HG03354 (cell line): ENCODE results near the gene NEUROG1.
"Not testable (repeated sequence)": the region's sequence is repeated elsewhere in the genome, so short reads cannot be mapped to it uniquely, and the experiment has no call there.

ENCODE experiments used
- ATAC-seq: cut with Tn5 transposase; IDR thresholded peaks from one replicate; pipeline ENCODE4 v1.9.1; 2021; ENCODE audit warnings: mild to moderate bottlenecking; ENCODE audit not compliant: unreplicated experiment, poor library complexity, severe bottlenecking

The NEUROG1 gene

DNA sequence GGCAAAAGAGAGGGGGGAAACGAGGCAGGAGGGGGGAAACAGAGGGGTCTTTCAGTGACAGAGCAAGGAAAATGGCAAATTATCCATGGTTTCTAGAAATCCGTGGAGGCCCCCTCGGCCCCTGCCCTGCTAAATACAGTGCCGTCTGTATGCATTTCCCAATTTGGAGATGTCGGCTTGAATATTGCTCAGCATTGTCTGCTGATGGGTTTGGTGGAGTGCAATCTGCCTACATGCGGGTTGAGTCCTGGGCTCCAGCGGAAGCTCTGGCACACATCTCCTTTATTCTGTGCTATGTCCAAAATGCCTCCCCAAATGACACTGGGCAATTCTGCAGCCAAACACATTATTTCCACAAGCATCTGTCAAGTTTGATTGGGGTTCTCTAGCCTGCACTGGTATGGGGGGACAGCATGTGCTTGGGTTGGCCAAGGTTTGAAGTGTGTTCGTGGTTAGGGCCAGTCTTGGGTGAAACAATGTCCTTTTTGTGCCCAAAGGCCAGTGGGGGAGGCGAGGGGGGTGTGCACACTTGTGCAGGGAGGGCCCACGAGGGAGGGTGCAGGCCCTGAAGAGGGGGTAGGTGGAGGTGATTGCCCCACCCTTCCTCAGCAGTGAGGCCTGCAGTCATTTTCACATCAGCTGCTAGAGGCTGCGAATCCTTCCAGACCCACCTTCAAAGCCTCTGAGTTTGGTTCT is 6.2 kb upstream of the NEUROG1 start:
- ATAC-seq: no peak

DNA sequence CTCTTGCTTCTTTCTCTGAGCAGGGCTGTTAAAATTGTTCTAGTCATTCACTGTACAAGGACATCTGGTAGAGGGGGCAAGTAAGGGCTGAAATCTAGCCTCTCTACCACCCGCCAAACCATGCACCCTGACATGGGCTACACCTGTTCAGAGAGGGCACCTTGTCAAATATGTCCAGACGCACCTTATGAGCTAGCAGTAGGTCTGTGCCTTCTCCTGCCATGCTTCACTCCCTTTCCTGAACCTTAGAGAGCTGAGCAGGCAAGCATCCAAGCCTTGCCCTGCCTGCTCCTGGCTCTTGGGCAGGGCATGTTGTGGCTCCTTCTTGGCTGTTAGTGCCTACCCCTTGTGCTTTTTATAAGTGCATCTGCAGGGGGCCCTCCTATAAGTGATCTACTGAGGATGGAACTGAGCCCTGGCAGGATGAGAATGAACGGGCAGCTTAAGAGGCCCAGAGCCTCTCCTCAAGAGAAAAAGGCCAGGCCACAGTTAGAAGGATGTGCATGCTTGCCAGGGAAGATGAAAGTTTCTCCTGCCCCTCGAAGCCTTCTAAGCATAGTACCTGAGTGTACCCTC is 3.8 kb upstream of the NEUROG1 start:
- ATAC-seq: no peak

DNA sequence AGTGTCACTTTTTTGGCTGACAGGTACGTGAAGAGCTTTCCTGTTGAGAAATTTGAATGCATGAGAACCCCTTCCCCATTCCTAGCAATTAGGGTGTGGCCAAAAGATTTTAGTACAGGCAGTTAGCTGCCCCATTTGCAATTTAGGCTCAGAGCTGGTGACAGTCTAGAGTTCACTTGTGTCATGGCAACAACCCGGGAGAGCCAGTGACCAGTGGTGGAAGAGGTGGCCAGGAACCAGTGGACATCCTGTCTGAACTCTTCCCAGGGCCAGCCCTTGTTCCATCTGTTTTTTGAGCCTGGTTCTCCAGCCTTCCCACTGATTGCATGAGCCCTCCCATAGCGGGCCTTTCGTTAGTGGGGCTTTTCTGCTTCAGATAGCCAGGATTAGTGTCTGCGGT is 2.5 kb upstream of the NEUROG1 start:
- ATAC-seq: no peak

DNA sequence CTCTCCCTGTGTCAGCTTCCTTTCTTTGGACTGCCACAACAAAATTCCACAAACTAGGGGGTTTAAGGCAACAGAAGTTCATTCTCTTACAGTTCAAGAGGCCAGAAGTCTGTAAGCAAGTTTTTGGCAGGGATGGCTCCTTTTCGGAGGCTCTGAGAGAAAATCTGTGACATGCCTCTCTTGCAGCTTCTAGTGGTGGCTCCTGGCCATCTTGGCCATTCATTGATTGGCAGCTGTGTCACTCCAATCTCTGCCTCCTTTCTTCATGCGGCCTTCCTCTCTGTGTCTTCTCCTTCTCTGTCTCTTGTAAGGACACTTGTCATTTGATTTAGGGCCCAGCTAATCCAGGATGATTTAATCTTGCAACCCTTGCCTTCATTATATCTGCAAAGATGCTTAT is 2.0 kb upstream of the NEUROG1 start:
- ATAC-seq: no peak

DNA sequence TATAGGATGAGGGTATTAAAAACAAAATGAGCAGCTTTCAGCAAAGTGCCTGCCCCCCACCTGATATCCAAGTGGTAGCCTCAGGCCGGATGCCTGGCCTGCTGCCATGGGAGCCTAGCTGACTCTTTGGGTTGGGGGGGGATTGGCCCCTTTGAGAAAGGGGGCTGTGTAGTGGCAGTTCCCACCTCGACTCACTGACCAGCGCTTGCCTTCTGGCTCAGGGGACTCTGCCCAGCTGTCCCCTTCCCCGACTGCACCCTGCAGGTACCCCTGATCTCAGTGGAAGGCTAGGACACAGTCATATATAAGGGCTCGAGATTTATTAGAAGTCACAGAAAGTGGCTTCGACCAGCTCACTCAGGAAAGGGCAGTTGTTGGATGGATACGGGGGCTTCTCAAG is 1.5 kb upstream of the NEUROG1 start:
- ATAC-seq: no peak

DNA sequence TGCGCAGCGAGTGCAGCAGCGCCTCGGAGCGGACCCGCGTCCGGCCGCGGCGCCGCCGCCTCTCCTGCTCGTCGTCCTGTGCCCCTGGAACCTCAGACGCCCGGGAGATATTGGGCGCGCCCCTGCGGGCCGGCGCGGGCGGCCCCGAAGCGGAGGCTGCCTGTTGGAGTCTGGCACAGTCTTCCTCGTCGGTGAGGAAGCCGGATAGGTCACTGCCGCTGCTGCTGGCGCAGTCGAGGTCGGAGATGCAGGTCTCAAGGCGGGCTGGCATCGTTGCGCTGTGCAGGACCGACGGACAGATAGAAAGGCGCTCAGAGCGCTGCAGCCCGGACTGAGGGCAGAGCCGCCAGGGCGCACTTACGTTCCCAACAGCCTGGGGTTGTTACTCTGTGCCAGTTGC is 344 bp downstream of the NEUROG1 start:
- ATAC-seq: no peak

DNA sequence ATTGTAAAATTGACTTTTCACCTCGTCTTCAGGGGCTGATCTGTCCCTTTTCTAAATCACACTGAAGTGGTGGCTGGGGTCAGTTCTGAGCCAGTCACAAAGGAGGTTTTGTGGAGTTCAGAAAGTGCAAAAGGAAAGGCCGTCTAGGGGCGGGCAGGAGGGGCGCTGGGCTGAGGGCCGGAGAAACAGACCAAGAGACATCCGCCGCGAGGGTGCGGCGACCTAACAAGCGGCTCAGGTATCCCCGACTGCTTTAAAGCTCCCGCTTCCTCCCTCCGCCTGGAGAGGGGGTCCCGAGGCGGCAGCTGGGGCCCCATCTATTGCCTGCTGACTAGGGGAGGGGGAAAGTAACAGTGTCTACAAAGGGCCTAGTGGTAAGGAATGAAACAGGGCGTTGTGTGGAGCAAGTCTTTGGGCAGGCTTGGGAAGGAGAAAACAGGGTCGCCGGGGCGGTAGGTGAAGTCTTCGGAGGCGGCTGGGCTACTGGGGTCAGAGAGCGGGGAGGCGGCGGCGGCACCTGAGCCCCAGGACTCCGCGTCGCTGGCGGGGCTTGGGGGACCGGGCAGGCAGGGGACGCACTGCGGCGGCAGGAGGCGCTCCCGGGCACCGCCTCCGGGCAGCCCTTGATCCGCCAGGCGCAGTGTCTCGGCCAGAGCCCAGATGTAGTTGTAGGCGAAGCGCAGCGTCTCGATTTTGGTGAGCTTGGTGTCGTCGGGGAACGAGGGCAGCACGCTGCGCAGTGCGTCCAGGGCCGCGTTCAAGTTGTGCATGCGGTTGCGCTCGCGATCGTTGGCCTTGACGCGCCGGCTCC is 950 bp downstream of the NEUROG1 start:
- ATAC-seq: no peak

DNA sequence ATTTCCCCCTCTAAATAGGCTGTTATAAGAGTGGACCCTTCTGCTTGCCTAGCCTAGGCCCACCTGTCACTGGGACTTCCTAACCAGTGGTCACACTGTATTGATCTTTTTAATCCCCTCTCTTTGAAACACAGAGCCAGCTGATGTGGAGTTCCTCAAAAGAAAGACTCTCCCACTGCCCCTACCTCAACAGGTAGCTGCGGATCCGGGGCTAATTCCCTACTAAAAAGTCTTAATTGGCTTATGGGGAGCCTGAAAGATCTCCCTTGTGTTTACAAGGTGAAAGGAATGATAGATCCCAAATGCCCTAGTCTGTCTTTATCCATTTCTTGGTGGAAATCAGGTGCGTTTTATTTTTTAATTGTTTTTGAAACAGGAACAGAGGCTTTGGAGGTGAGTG is 2.0 kb downstream of the NEUROG1 start:
- ATAC-seq: no peak

DNA sequence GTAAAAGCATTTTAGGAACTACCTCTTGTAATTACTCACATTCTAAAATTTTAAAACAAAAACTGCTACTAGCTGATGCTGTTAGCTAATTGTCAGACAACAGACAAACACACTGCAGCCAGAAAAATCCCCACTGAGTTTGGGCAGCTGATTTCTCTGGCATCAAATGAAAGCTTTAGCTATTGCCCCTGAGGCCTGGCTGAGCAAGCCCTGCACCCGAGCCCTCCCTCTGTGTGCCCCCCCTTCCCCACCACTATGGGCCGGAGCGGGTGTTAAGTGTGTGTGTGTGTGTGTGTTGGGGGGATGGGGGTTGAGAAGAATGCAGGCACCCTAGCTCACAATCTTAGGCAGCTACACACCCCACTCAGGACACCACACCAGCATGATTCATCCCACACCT is 2.4 kb downstream of the NEUROG1 start:
- ATAC-seq: no peak

DNA sequence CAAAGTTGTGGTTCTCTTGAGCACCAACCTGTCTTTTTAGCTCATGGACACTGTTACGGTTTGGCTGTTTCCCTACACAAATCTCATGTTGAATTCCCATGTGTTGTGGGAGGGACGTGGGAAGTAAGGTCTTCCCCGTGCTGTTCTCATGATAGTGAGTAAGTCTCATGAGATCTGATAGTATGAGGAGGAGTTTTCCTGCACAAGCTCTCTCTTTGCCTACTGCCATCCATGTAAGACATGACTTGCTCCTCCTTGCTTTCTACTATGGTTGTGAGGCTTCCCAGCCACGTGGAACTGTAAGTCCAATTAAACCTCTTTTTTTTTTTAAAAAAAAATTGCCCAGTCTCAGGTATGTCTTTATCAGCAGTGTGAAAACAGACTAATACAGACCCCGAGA is 6.2 kb downstream of the NEUROG1 start:
- ATAC-seq: not testable (repeated sequence)

DNA sequence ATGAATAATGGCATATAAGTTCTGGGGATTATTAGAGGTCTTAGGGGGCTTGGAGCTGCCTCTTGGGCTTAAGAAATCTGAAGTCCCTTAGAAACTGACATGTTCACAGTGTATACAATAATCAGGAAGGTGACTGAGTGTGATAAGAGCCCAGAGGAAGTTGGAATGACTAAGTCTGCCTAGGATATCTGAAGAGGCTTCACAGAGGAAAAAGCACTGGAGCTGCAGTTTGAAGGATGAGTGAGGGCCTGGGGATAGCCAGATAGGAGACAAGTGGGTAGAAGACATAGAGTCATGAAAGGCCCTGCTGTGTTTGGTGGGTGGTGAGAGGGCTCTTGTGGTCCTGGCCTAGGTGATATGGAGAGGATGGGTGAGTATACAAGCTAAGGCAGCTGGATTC is 8.8 kb downstream of the NEUROG1 start:
- ATAC-seq: no peak

DNA sequence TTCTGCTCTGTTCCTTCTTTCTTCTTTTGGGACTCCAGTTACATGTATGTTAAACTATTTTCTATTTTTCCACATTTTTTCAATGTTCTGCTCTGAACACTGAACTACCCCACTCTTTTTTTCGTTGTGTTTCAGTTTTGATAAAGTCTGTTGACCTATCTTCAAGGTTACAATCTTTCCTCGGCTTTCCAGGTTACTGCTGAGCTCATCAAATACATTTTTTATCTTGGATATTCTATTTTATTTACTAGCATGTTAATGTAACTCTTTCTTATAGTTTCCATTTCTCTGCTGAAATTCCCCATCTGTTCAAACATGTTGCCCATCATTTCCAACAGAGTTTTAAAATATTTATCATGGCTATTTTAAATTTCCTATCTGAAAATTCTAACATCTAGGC is 13.8 kb downstream of the NEUROG1 start:
- ATAC-seq: no peak

DNA sequence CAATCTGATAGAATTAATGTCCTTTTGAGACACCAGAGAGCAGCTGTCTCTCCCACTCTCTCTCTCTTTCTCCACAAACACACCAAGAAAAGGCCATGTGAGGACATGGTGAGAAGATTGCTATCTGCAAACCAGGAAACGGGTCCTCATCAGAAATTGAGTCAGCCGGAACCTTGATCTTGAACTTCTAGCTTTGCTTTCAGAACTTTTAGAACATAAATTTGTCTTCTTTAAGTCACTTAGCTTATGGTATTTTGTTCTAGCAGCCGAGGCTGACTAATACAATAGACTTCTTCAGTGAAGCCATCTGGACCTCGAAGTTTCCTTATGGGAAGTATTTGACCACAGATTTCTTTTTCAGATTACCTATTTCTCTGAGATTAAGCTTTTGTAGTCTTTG is 18.1 kb downstream of the NEUROG1 start:
- ATAC-seq: no peak

DNA sequence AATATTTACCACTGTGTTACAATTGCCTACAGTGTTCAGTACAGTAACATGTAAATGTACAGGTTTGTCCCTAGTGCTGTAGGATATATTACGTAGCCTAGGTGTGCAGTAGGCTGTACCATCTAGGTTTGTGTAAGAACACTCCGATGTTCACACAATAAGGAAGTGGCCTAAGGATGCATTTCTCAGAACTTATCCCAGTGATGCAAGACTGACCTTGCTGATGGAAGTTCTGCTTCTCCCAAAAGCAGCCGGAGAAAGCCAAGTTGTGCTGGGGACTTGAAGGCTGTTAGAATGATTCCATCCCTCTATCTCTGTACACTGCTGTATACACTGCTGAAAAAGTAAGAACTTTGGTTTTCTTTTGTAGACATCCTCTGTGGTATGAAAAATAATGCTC is 21.6 kb downstream of the NEUROG1 start:
- no peak for ATAC-seq

DNA sequence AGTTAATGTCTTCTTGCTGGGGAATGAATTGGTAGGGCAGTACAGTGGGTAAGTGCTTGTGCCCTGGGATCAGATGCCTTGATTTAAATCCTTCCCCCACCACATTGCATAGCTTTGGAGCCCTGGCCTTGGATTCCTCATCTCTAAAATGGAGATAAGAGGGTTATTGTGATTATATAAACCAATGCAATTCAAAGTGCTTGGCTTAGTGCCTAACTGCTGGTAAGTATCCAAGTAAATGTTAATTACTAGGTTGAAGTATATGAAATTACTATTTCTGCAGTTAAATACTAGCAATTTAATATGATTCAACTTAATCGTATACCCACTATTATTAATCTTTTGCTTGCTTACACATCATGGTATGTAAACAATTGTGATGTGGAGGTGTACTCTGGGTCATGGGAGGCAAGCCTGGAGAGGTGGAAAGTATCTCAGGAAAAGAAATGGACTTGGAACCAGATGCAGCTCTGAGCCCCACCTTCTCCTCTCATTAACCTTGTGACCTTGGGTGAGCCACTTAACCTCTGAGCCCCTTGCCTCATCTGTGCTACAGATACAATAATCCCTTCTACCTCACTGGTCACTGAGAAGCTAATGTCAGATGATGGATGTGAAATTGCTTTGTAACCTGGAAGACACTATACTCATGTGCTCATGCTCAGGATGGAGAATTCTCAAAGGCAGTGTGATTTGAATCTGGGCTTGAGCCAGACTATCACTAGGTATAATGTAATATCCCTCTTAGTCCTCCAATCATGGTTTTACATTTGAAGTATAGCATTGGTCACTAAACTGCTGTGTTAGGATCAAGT is 23.8 kb downstream of the NEUROG1 start:
- no peak for ATAC-seq

DNA sequence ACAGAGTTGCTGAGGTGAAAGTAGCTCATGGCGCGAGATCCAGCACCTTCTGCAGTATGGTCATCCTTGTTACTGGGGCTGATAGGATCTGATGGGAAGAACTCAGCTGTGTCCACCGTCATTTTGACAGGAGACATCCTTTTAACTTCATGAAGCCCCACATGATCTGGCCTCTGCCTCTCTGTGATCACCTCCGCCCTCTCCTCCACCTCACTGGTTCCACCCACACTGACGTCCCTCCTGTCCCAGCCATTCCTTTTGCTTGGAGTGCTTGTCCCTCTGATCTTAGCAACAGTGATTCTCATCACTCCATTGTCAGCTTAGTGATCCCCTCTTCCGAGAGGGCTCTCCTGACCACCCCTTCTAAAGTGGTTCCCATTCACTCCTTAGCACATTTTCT is 25.8 kb downstream of the NEUROG1 start:
- no peak for ATAC-seq

DNA sequence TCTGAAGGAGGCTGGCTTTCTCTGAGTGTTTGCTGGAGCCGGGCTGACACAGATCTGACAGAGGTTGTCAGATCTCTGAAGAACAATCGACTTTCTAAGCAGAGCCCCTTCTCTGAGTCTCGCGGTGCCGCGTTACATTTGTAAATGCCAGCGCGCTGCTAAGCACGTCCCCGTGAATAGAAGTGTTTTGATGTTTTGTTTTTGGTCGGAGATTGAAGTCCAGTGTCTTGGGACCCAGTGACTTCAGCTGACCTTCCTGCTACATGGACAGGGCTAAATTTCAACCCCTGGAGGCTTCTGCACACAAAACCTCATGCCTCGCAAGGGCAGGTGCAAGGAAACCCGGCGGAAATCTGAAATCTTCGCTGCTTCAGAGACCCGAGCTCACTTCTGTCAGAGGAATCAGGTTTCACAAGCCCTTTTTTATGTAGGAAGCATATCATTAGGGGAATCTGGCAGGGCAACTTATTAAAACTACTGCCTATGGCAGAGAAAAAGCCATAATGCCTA is 27.2 kb downstream of the NEUROG1 start:
- ATAC-seq: no peak

DNA sequence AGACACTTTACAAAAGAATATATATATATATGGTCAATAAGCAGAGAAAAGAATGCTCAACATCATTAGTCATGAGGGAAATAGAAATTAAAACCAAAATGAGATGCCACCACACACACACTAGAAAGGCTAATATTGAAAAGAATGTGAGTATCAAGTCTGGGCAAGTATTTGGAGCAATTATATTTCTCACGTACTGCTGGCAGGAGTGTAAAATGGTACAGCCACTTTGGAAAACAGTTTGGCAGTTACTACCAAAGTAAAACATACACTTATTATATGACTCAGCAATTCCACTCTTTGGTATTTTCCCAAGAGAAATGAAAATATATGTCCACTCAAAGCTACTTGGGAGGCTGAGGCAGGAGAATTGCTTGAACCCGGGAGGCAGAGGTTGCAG is 29.8 kb downstream of the NEUROG1 start:
- no peak for ATAC-seq

DNA sequence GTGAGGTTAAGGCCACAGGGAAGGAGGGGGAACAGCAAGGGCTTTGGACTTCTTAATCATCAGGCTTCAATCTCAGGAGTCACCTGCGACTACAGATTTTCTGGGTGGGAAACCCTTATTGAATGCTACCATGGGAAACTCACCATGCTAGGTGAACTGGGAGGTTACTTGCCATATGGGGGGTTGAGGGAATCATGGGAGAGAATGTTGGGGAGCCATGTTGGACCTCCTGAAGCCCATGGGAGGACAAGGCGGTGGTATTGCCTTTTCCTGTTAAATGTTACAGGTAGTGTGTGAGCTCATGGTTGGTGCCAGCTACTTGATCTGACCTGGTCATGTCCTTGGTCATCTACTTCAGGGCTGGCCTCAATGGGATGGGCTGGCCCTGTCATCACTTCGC is 31.4 kb downstream of the NEUROG1 start:
- no peak for ATAC-seq

DNA sequence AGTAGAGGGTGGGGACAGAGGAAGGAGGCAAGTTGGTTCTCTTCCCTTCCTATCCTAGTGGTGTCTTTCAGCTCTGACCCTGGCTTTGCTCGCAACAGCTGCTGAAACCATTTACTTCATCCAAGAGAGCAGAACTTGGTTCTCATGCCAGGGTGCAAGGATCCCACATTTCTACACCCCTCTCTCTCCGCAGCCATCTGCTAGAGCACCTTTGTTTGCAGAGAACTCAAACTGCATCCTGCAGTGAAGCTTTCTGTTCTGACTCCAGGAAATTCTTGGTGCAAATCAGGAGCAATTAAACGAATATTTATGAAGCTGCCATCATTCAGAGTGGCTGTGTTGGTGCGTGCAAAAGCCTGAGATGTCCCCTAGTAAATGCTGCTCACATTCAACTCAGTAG is 31.9 kb downstream of the NEUROG1 start:
- ATAC-seq: no peak
